K562 (cell line): ENCODE results near the gene ALK. TPM values are rescaled to one million over a fixed set of nuclear protein-coding genes. Genes with fewer than 3 reads are reported as not detected.

Source experiments
- ATAC-seq: fragments of 200-7000 bp; cut with Tn5 transposase; 3 replicates; pipeline ENCODE4 v1.9.1; 2020; ENCODE audit warnings: moderate library complexity
- BruUV-seq: library from RNA; stranded (reverse); fragments of 400-500 nt; replicated peaks from 2 replicates; lab custom pipeline; 2021; lab: Mats Ljungman, UMichigan
- CTCF ChIA-PET: fragments of 300-600 bp; formaldehyde crosslinking; extraction: SDS; loops from one replicate; lab custom pipeline; 2021; ENCODE audit warnings: low intra/inter-chr PET ratio; lab: Yijun Ruan, JAX
- POLR2A ChIA-PET: fragments of 300-600, 350-650 bp; sonication (Branson Sonifier 250); formaldehyde crosslinking; extraction: SDS; loops from one replicate; lab custom pipeline; 2021; ENCODE audit warnings: antibody characterized with exemption, inconsistent platforms; lab: Yijun Ruan, JAX
- DNase-seq, 4 experiments: peaks; one replicate each; pipeline versions ENCODE4 v3.0.0 to v3.0.0-alpha.2; 2011 to 2018; ENCODE audit warnings: low spot score in 3 of 4, mixed read lengths in 3 of 4; ENCODE audit errors: extremely low read depth in 1 of 4
- FAIRE-seq: peaks from 2 replicates; lab custom pipeline; 2011; peaks lifted over from hg19 to GRCh38; lab: Jason Lieb, UNC
- H2AFZ ChIP-seq: 2 replicates; pipeline ENCODE4 v1.6.0; 2011; ENCODE audit warnings: low read depth, low read length, control low read depth, inconsistent platforms
- H3K27ac ChIP-seq: fragments of 200-600 bp; 3 replicates; pipeline ENCODE4 v1.8.0; 2011; ENCODE audit warnings: low read depth, mild to moderate bottlenecking, control low read depth, inconsistent platforms, low read length, moderate library complexity, mixed read lengths; ENCODE audit errors: extremely low read depth
- H3K27me3 ChIP-seq, 2 experiments: fragments of 300-600 bp in 1 of 2; 2 replicates in 1 of 2; 3 replicates in 1 of 2; pipeline versions ENCODE4 v1.6.0 to v1.8.0; 2011; ENCODE audit warnings: inconsistent platforms in 2 of 2, low read length in 2 of 2, mild to moderate bottlenecking in 1 of 2, mixed read lengths in 1 of 2, moderate library complexity in 1 of 2; ENCODE audit not compliant: control insufficient read depth in 2 of 2, insufficient read depth in 2 of 2
- H3K36me3 ChIP-seq: fragments of 300-600 bp; 3 replicates; pipeline ENCODE4 v1.8.0; 2011; ENCODE audit warnings: mild to moderate bottlenecking, low read length, inconsistent platforms; ENCODE audit not compliant: control insufficient read depth, insufficient read depth
- H3K4me1 ChIP-seq, 2 experiments: fragments of 200-600 bp in 1 of 2; replicated peaks in 1 of 2; 2 replicates in 1 of 2; 3 replicates in 1 of 2; pipeline versions ENCODE4 v1.5.1 to v1.8.0; 2011; ENCODE audit warnings: inconsistent platforms in 2 of 2, low read length in 2 of 2, mild to moderate bottlenecking in 1 of 2, mixed read lengths in 1 of 2, moderate library complexity in 1 of 2; ENCODE audit not compliant: control insufficient read depth in 2 of 2, insufficient read depth in 2 of 2
- H3K4me2 ChIP-seq: 2 replicates; pipeline ENCODE4 v1.6.1; 2011; ENCODE audit warnings: low read length, control low read depth, inconsistent platforms, mixed read lengths; ENCODE audit not compliant: insufficient read depth
- H3K4me3 ChIP-seq: fragments of 200-600 bp; sonication (generic), shearing (Covaris generic); 2 replicates; pipeline ENCODE4 v1.5.1; 2016; ENCODE audit warnings: control low read depth, inconsistent platforms
- H3K79me2 ChIP-seq: fragments of 200-600 bp; 3 replicates; pipeline ENCODE4 v1.8.0; 2011; ENCODE audit warnings: low read length, inconsistent platforms; ENCODE audit not compliant: control insufficient read depth, insufficient read depth
- H3K9ac ChIP-seq, 2 experiments: 2 replicates each; pipeline versions ENCODE4 v1.6.0 to v1.6.1; 2011; ENCODE audit warnings: low read depth in 2 of 2, low read length in 2 of 2, control low read depth in 1 of 2, inconsistent platforms in 1 of 2, mild to moderate bottlenecking in 1 of 2, mixed read lengths in 1 of 2; ENCODE audit not compliant: insufficient read depth in 1 of 2
- H3K9me1 ChIP-seq: one replicate; pipeline ENCODE4 v1.6.0; 2011; ENCODE audit warnings: inconsistent platforms, mild to moderate bottlenecking, low read length, moderate library complexity; ENCODE audit not compliant: control insufficient read depth, insufficient read depth
- H3K9me3 ChIP-seq: replicated peaks from 2 replicates; pipeline ENCODE4 v1.5.1; 2011; ENCODE audit warnings: low read depth, low read length, inconsistent platforms; ENCODE audit not compliant: control insufficient read depth, insufficient read depth
- H4K20me1 ChIP-seq: replicated peaks from 2 replicates; pipeline ENCODE4 v1.6.1; 2011; ENCODE audit warnings: low read length, inconsistent platforms, mixed read lengths; ENCODE audit not compliant: control insufficient read depth, insufficient read depth
- C11orf30 ChIP-seq: fragments of 450-650 bp; IDR thresholded peaks from 2 replicates; pipeline ENCODE4 v1.6.1; 2016; ENCODE audit warnings: low read depth, mild to moderate bottlenecking
- EZH2 ChIP-seq: IDR thresholded peaks from 2 replicates; pipeline ENCODE4 v1.6.1; 2012; ENCODE audit warnings: low read depth, mild to moderate bottlenecking, inconsistent platforms, low read length, borderline replicate concordance
- FOS ChIP-seq: IDR thresholded peaks from 3 replicates; pipeline ENCODE4 v1.6.1; 2011; ENCODE audit not compliant: insufficient read length; ENCODE audit errors: extremely low read depth
- FOXP1 ChIP-seq: sonication (generic); formaldehyde crosslinking; IDR thresholded peaks from 2 replicates; pipeline ENCODE4 v1.8.0; 2022; ENCODE audit warnings: mild to moderate bottlenecking, missing genetic modification reagents
- GTF2A2 ChIP-seq: IDR thresholded peaks from 2 replicates; pipeline ENCODE4 v1.6.1; 2016; ENCODE audit warnings: mild to moderate bottlenecking, missing genetic modification characterization, missing compliant biosample characterization
- MAFF ChIP-seq: IDR thresholded peaks from 2 replicates; pipeline ENCODE4 v1.6.1; 2012; ENCODE audit warnings: low read length, improper control_type of control experiment
- MAFG ChIP-seq: fragments of 450-650 bp; conservative IDR thresholded peaks from 2 replicates; pipeline ENCODE4 v1.6.1; 2016; ENCODE audit warnings: missing genetic modification characterization, missing compliant biosample characterization
- MEIS2 ChIP-seq: fragments of 450-650 bp; IDR thresholded peaks from 2 replicates; pipeline ENCODE4 v1.6.1; 2014; ENCODE audit warnings: mild to moderate bottlenecking; ENCODE audit not compliant: partially characterized antibody
- PHB2 ChIP-seq: fragments of 450-650 bp; IDR thresholded peaks from 2 replicates; pipeline ENCODE4 v1.6.1; 2017; ENCODE audit warnings: low read depth
- SMC3 ChIP-seq: conservative IDR thresholded peaks from 2 replicates; pipeline ENCODE4 v1.6.1; 2011; ENCODE audit warnings: low read depth, low read length, improper control_type of control experiment; ENCODE audit not compliant: insufficient read depth
- TSHZ1 ChIP-seq: fragments of 250-450 bp; sonication (Bioruptor Pico); IDR thresholded peaks from 2 replicates; pipeline ENCODE4 v1.4.0; 2020; ENCODE audit warnings: mild to moderate bottlenecking, moderate library complexity
- ZFP1 ChIP-seq: fragments of 450-650 bp; formaldehyde crosslinking; IDR thresholded peaks from 2 replicates; pipeline ENCODE4 v1.4.0; 2020; ENCODE audit warnings: mild to moderate bottlenecking, mixed read lengths
- ZFP30 ChIP-seq: fragments of 250-450 bp; sonication (Bioruptor Pico); IDR thresholded peaks from 2 replicates; pipeline ENCODE4 v1.8.0; 2022; ENCODE audit warnings: moderate library complexity, mild to moderate bottlenecking, inconsistent platforms, borderline replicate concordance
- ZNF121 ChIP-seq: sonication (generic); formaldehyde crosslinking; conservative IDR thresholded peaks from 2 replicates; pipeline ENCODE4 v1.8.0; 2022; ENCODE audit warnings: missing genetic modification reagents
- ZNF316 ChIP-seq: fragments of 450-650 bp; IDR thresholded peaks from 2 replicates; pipeline ENCODE4 v1.6.1; 2016
- ZNF507 ChIP-seq: conservative IDR thresholded peaks from 2 replicates; pipeline ENCODE4 v1.6.1; 2017; ENCODE audit warnings: missing genetic modification characterization, missing compliant biosample characterization
- WGBS: fragments of 100-300 bp; shearing (Covaris generic); methylation state at CpG from one replicate; pipeline ENCODE4 v1.1.6; 2016; ENCODE audit warnings: low coverage, mixed read lengths; ENCODE audit not compliant: insufficient coverage; ENCODE audit errors: missing lambda C conversion rate; 5-methylcytosine and 5-hydroxymethylcytosine counted together
- in situ Hi-C: fragments of 300-500 bp; cut with MboI; formaldehyde crosslinking; loops from 4 replicates; pipeline ENCODE4 v1.15.0; 2018; ENCODE audit warnings: inconsistent platforms, mixed read lengths
- intact Hi-C: fragments of 100-400 bp; cut with micrococcal nuclease; formaldehyde crosslinking; loops from 2 replicates; pipeline ENCODE4 v1.14.2; 2022
- polyA plus RNA-seq, 8 experiments: library from polyadenylated mRNA; depleted of rRNA in 4 of 8; stranded (reverse) in 5 of 8; unstranded in 3 of 8; fragments of >200 nt; fragmentation: Nextera tagmentation in 2 of 8; fragmentation: Illumina TruSeq in 1 of 8; extraction: Ambion mirVana in 2 of 8; extraction: Trizol in 1 of 8; gene quantifications; 2 replicates each; pipeline versions ENCODE4 v1.2.1 to v1.2.3, GENCODE V29; 2011 to 2014; ENCODE audit warnings: inconsistent platforms in 1 of 8, missing spikeins in 1 of 8
- total RNA-seq, 7 experiments: library from RNA; depleted of rRNA in 6 of 7; stranded (reverse); fragments of >200 nt in 6 of 7; fragmentation: Illumina TruSeq in 2 of 7; extraction: Trizol in 2 of 7; gene quantifications; 2 replicates each; pipeline versions ENCODE4 v1.2.1 to v1.2.3, GENCODE V29; 2011 to 2021; ENCODE audit warnings: low replicate concordance in 1 of 7

The ALK gene
- total and polyA plus RNA-seq, 9 of the 15 experiments (the other 6 are each of a cell fraction or from before 2014, with no cell fraction given), result not detected

GRCh38 chr2:29634916-29635315, 286.5 kb downstream of the ALK start:
- no peak for DNase-seq
- Histone ChIP-seq H3K36me3 (no peaks in the 10 kb centered on the region), H3K9me3 (no peaks in the 10 kb centered on the region), H3K4me1 (no peaks in the 10 kb centered on the region), H3K79me2 (no peaks in the 10 kb centered on the region), H4K20me1 (no peaks in the 10 kb centered on the region), H3K4me3 (no peak overlapping the region), H3K9ac (no peak overlapping the region), H2AFZ (no peak overlapping the region), H3K27ac (no peak overlapping the region), H3K9me1 (no peaks in the 10 kb centered on the region), H3K4me2 (no peak overlapping the region), H3K27me3 (peaks cover 0 to 7% of the 10 kb centered on the region in 2 experiments; a peak in 2 of 5 replicates)
- in situ Hi-C loops, result no loop called here
- intact Hi-C loops, result no loop called here
- TF ChIP-seq ZFP1 (no peak), EZH2 (no peak), ZNF316 (peak; percentile 76), ZFP30 (CRISPR knock-in tag) (no peak), C11orf30 (peak; percentile 54; the same call in 1 of the 2 replicates), MAFG (peak; percentile 44; the same call in 1 of the 2 replicates), MAFF (peak; percentile 59)
- no TSS peak for BruUV-seq
- FAIRE-seq, result no peak
- ChIA-PET CTCF (no interaction called here), POLR2A (no interaction called here)
- no peak for ATAC-seq
- WGBS, result 0% methylated on average over 1 of the region's 1 CpG

GRCh38 chr2:29632018-29632417, 289.4 kb downstream of the ALK start:
- FAIRE-seq (no peak), ATAC-seq (no peak), DNase-seq (no peak)
- no peaks in the 10 kb centered on the region for H3K4me1 ChIP-seq
- BruUV-seq, result no TSS peak
- H4K20me1 ChIP-seq, result no peaks in the 10 kb centered on the region
- no peaks in the 10 kb centered on the region for H3K9me3 ChIP-seq
- no peak overlapping the region for H3K9ac ChIP-seq
- intact Hi-C loops, result no loop called here
- in situ Hi-C loops, result no loop called here
- H3K79me2 ChIP-seq, result no peaks in the 10 kb centered on the region
- no peak overlapping the region for H3K27ac ChIP-seq
- WGBS, result 0% methylated on average over 2 of the region's 2 CpGs
- no peak overlapping the region for H2AFZ ChIP-seq
- CTCF ChIA-PET, result no interaction called here
- H3K27me3 ChIP-seq, result no peaks in the 10 kb centered on the region; a peak in 1 of 5 replicates
- no peaks in the 10 kb centered on the region for H3K36me3 ChIP-seq
- H3K9me1 ChIP-seq, result no peaks in the 10 kb centered on the region
- no peak overlapping the region for H3K4me3 ChIP-seq
- POLR2A ChIA-PET, result no interaction called here
- H3K4me2 ChIP-seq, result no peak overlapping the region
- no peak for TF ChIP-seq SMC3
- no peak for TF ChIP-seq FOXP1 (CRISPR knock-in tag)
- TF ChIP-seq FOS, result no peak
- TF ChIP-seq PHB2, result no peak
- no peak for TF ChIP-seq ZNF121
- TF ChIP-seq TSHZ1 (CRISPR knock-in tag), result no peak
- TF ChIP-seq ZNF507 (tag), result no peak
- no peak for TF ChIP-seq GTF2A2 (tag)
- no peak for TF ChIP-seq MEIS2
